GM19397 (cell line): Measurements from ENCODE around the gene PNMA6E.

ENCODE experiments used
- ATAC-seq: cut with Tn5 transposase; IDR thresholded peaks from one replicate; pipeline ENCODE4 v1.9.1; 2021; ENCODE audit warnings: mild to moderate bottlenecking, moderate library complexity; ENCODE audit not compliant: unreplicated experiment

PNMA6E gene

DNA sequence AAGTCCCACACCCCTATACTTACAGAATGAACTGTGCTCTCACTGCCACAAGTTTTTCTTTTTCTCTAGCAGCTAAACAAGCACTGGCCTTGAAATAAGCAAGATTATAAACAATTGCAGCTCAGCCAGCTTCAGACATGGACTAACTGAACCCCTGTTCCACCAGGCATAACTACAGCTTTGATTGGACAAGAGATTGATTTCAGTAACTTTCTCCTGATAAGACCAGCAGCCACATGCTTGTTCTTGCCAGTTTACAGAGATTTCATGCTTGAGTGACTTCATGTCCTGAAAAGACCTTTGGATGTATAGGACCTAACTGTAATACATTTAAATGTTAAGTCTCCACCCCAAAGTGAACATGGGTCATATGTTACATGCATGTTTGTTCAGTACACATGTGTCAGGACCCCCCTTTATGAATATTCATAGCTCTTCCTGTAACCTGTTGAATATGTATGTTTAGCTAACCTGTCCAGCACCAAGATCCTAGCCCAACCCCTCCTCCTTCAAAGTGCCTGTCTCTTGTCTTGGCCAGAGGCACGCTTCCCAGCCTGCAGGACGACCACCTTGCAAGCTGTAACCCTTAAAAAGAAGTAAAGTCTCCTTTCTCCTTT lies 39.3 kb downstream of the PNMA6E start:
- ATAC-seq = no peak

GRCh38 chrX:153357877-153358276 lies 43.3 kb downstream of the PNMA6E start:
- no peak for ATAC-seq

DNA sequence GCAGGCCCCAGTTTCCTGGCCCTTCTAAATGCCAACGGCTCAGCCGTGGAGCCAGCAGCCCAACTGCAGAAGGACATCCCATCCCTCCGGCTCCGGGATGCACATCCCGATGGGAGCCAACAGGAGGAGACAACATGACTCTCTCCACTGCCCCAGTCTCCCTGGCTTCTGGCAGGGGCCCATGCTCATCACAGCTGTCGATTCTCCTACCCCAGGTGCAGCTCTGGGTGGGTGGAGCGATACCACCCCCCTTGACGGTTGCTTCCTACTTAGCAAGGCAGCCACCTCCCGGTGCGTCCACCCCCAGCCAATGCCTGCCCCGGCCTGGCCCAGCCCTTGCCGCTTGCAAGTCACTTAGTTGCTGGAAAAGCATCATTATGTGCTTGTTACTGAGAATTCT lies 47.7 kb downstream of the PNMA6E start:
- no peak for ATAC-seq

- no peak for ATAC-seq
Measured at GRCh38 chrX:153352858-153353257, 48.3 kb downstream of the PNMA6E start.

DNA sequence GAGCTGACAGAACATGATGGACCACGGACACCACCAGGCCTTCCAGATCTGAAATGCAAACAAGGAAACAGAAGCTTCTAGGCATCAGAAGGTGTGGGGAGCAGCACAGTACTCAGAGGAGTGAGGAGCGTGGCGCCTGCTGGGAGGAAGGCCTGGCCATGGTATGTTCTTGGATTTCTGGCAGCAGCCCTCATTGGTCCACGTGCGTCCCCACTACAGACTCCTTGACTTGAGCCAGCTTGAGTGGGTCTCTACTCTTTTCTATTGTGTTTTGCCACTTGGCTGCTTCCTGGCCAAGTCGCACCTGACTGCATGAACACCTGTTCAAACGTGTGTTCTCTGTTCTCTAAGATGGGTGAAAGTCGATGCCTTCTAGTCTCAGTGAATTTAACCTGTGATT lies 49.2 kb downstream of the PNMA6E start:
- ATAC-seq = no peak

- no peak for ATAC-seq
Measured at GRCh38 chrX:153349952-153350351, 51.2 kb downstream of the PNMA6E start.

DNA sequence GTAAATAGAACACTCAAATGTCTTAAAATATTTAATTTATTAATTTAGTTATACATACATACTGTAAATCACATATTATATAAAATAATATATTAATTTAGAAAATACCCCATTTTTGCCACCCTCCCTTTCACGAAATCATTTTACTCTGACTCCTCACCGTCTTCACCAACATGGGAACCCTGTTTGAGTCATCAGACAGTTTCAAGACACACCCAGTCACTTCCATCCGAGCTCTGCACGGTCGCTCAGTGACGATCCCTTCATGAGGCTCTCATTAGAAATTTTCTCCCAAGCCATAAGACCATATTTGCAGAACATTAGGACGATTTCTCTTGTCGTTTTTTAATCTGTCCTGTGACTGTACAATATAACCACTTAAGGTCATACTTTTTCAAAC lies 52.7 kb downstream of the PNMA6E start:
- ATAC-seq = no peak

GRCh38 chrX:153347530-153347929 lies 53.6 kb downstream of the PNMA6E start:
- ATAC-seq = no peak
